Middle frontal gyrus (tissue), 1 donor: ENCODE data around the gene FAM161A.
"Not testable (repeated sequence)": the region's sequence is repeated elsewhere in the genome, so short reads cannot be mapped to it uniquely, and the experiment has no call there.

Source experiments
- DNase-seq: peaks from one replicate; pipeline ENCODE4 v3.0.0-alpha.2; 2015; ENCODE audit warnings: low spot score; ENCODE audit errors: extremely low spot score

Gene FAM161A, protein sequence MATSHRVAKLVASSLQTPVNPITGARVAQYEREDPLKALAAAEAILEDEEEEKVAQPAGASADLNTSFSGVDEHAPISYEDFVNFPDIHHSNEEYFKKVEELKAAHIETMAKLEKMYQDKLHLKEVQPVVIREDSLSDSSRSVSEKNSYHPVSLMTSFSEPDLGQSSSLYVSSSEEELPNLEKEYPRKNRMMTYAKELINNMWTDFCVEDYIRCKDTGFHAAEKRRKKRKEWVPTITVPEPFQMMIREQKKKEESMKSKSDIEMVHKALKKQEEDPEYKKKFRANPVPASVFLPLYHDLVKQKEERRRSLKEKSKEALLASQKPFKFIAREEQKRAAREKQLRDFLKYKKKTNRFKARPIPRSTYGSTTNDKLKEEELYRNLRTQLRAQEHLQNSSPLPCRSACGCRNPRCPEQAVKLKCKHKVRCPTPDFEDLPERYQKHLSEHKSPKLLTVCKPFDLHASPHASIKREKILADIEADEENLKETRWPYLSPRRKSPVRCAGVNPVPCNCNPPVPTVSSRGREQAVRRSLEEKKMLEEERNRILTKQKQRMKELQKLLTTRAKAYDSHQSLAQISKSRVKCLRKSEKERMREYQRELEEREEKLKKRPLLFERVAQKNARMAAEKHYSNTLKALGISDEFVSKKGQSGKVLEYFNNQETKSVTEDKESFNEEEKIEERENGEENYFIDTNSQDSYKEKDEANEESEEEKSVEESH

DNA sequence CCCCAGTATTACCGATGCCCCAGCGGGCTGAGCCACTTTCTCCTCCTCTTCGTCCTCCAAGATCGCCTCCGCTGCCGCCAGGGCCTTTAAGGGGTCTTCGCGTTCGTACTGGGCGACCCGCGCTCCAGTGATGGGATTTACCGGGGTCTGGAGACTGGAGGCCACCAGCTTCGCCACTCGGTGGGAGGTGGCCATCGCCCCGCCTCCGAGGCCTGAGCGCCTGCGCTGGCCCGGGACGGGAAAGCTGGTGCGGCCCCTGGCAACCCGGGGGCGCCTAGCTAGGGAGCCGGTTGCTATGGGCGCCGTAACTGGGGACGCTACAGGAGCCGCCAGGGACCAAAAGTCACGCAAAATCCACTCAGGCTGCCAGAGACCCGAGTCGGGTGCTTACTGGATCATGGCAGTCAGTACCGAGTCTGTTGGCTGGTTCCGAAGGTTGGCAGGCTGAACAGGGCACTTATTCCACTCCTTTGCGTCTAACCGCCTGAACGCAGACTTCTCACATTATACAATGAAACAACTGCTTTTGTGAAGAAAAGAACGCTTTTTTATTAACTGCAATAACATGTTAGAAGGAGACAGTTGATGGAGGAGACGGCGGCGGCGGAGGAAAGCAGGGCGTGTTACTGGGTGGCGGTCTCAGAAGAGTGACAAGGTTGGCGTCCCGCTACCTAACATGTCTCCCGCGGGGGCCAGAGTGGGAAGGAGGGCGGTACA is at the start of gene FAM161A:
TSS of gene FAM161A (minus strand) at position 214 of the 717 bp plus-strand sequence. CDS start at position 195, 19 bp downstream.
- DNase-seq, result peak; percentile 88

DNA sequence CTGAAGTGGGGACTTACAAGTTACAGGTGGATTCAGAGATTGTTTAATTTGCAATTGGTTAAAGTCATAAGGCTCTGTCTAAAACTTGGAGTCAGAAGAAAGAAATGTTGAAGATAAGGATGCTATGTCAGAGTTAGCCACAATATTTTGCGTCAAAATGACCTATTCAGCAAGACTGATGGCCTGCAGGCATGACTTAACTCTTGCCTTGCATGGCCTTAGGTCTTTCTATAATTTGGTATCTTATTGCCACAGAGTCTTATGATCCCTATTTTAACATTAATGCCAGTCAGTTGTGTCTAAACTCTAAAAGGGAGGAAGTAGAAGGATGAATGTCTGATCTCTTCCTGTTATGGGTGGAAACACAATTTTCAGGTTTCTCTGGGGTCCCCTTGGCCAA is 46.4 kb upstream of the FAM161A start:
- DNase-seq, result no peak

DNA sequence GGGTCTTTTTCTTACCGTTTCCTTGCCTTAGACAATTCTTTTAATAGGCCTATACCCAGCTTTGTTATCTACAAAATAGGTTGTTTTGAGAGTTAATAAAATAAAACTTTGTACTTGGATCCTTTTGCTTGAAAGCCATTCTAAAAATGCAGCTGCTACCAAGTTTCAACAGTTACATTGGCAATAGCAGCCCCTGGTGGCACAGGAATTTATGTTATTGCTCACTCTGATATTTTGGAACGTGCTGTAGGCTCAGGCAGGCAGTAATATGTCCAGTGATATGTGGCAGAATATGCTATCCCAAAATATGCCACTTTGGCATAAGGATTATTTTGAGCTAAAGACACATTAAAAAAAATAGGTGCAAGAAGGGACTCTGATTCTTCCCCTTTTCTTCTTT is 45.0 kb upstream of the FAM161A start:
- no peak for DNase-seq

DNA sequence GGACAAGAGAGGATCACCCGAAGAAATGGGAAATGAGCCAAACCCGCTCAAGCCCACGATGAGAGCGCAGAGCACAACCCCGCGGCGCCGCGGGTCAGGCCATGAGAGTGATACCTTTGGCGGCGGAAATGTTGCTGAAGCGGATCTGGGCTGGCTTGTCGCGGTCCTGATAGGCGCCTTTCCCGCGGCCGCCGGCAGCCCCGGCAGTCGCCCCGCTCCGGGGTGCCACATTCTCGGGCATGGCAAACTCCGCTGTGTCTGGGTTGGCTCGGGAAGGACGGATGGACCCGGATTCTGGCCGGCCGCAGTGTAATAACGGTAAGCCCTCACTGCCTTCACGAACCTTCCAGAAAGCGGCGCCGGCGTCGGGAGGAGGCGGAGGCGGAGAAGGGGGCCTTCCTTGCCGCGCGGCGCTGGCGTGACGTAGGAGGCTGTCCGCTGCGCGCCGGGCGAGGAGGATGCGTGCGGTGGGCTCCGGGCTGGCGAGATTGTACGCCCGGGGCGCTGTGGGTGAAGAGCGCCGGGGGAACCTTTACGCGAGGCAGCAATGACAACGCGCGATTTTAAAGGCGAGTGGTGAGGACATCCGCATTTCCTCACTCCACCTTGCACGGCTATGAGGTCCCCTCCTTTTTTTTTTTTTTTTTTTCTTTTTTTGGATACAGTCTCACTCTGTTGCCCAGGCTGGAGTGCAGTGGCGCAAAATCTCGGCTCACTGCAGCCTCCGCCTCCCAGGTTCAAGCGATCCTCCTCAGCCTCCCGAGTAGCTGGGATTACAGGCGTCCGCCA is 34.6 kb upstream of the FAM161A start, which contains the start of gene CCT4:
TSS of gene CCT4 (minus strand) at position 390 of the 789 bp plus-strand sequence. CDS start at position 241, 149 bp downstream.
- DNase-seq, result peak; percentile 75

DNA sequence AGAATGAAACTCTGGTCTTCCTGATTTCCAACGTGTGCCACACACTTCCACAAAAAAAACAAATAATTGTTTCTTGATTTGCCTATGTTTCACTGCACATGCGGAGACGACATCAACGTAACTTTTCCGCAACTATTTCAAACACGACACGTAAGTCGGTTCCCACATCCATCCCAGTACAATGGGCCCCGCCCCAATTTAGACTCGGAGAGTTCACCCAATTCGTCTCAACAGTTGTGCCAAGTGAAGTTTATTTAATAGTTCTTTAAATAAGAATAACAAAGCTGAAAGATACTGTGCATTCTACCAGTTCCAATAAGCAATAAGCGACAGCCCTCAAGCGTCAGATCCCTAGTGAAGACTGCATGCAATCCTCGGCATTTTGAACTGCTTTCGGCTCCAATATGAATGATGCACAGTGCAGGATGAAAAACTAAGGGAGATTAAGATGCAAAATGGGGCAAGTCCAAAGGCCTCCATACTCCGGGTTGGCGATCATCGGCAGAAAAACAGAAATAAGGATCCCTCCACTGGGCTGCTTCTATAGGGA is 33.9 kb upstream of the FAM161A start:
- no peak for DNase-seq

DNA sequence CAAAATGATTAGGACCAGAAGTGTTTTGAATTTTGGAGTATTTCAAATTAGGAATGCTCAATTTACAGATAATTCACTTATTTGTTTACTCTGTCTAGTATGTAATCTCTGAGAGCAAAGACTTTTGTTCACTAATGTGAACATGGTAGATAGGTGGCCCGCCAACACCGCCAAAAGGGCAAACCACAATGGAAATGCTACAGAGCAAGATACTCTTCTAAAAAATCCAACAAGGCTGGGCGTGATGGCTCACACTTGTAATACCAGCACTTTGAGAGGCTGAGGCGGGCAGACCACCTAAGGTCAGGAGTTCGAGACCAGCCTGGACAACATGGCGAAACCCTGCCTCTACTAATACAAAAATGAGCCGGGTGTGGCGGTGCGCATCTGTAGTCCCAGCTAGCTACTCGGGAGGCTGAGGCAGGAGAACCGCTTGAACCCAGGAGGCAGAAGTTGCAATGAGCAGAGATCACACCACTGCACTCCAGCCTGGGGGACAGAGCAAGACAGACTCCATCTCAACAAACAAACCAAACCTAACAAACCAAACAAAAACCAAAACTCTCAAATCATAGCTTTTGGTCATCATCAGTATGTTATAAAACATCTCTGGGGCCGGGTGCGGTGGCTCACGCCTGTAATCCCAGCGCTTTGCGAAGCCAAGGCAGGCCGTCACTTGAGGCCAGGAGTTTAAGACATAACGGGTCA is 32.2 kb upstream of the FAM161A start:
- DNase-seq, result no peak

DNA sequence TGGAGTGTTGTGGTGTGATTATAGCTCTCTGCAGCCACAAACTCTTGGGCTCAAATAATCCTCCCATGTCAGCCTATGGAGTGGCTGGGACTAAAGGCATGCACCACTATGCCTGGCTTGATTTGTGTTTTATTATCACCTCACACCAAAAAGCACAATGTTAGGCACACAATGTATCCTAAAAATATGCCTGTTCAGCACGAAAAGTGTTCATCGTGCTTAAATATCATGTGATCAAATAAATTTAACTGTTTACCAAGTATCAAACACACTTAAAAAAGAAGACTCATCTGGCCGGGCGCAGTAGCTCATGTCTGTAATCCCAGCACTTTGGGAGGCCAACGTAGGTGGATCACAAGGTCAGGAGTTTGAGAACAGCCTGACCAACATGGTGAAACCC is 29.0 kb upstream of the FAM161A start:
- no peak for DNase-seq

DNA sequence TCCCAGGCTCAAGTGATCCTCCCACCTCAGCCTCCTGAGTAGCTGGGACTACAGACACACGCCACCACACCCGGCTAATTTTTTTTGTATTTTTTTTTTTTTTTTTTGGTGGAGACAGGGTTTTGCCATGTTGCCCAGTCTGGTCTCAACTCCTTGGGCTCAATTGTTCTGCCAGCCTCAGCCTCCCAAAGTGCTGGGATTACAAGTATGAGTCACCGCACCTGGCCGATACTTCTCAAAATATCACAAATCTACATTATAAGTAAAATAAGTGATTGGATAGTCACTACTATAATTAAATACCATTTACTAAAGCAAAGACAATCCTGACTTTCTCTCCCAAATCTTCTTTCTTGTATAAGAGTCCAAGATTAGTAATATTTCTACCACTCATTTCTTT is 25.5 kb upstream of the FAM161A start:
- not testable (repeated sequence) for DNase-seq

DNA sequence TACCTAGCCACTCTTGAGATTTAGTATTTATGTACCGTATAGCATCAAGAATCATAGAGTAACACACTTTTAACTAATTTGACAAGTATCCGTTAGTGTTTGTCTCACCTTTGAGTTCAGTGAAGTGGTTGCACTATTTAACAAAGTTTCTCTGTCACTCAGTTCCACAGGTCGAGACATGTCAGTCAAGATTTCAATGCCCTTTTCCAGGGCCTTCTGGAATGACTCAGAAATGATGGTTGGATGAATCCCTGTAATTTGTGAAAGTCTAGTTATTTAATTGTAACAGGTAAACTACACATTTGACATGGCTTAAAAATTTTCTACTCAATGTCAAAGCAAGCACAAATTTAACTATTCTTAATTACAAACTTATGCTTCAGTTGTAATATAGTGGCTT is 24.9 kb upstream of the FAM161A start:
- DNase-seq, result no peak

DNA sequence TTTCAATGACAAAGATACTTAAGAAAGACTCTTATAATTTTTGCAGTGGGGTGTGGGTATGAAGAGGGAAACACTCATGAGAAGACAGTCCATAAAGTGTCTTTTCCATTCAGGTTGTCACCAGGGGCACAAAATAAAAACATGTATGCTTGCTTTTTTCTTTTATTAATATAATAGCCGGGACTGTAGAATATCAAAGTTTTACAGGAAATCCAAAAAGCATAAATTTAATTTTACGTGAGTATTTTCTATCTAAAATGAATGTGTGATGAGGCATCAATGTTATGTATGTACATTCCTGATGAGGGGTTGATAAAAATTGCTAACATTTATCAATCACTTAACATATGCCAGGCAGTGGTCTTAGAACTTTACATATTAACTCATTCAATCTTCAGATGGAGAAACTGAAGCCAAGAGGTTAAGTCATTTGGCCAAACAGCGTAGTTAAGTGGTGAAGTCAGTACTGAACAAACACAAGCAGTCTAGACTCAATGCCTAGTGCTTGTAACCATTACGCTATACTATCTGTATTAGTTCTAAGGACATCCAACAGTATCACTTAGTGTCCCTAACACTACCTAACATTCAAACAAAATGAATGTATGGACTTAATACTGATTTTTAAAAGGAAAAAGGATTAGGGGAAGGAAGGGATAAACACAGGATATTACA is 23.8 kb upstream of the FAM161A start:
- DNase-seq, result no peak

DNA sequence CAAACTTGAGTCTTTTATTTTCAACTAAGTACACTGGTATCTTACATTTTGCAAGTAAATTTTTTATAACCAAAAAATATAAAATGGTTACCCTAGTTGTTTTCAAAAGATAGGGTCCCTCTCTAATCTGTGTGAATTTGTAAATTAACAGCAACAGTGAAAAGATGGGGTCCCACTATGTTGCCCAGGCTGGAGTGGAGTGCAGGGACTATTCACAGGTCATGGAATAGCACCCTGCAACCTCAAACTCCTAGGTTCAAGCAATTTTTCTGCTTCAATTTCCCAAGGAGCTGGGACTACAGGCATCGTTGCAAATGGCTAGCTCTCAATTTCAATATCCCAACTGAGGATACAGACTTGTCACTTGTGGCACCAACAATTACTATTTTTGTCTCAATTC is 22.5 kb upstream of the FAM161A start:
- no peak for DNase-seq

DNA sequence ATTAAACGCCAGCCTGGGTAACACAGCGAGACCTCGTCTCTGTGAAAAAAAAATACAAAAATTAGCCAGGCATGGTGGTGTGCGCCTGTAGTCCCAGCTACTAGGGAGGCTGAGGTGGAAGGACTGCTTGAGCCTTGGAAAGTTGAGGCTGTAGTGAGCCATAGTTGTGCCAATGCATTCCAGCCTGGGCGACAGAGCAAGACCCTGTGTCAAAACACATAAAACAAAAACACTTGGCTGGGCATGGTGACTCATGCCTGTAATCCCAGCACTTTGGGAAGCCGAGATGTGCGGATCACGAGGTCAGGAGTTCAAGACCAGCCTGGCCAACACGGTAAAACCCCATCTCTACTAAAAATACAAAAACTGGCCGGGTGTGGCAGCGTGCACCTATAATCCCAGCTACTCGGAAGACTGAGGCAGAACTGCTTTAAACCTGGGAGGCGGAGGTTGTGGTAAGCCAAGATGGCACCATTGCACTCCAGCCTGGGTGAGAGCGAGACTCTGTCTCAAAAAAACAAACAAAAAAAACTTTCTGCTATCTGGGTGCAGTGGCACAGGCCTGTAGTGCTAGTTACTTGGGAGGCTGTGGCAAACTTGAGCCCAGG is 12.7 kb upstream of the FAM161A start:
- DNase-seq, result not testable (repeated sequence)

DNA sequence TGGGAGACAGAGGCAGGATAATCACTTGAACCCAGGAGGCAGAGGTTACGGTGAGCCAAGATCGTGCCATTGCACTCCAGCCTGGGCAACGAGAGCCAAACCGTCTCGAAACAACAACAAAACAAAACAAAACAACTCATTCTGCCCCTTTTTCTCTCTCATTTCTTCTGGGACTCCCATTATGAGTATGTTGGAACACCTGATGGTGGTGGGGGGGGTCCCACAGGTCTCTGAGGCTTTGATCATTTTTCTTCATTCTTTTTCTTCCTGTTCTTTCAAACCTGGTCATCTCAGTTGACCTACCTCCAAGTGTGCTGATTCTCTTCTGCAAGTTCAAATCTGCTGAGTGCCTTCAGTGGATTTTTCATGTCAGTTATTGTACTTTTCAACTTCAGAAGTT is 8.2 kb upstream of the FAM161A start:
- DNase-seq, result no peak

DNA sequence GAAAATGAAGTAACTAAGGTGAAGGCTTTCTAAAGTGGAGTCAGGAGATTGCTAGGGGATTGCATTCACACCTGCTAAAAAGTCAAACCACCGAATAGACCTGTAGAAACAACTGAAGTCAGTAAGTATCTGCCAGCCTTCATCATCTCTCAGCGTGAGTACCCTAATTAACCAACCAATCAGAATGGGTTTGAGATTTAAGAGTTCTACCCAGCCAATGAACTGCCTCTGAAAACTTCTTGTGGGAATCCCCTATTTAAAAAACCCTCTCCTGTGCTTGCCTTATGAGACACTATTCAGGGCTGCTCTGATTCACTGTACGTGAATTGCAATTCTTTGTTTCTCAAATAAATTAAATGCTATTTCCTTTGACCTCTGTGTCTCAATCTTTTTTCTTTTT is 3.4 kb upstream of the FAM161A start:
- DNase-seq, result no peak

DNA sequence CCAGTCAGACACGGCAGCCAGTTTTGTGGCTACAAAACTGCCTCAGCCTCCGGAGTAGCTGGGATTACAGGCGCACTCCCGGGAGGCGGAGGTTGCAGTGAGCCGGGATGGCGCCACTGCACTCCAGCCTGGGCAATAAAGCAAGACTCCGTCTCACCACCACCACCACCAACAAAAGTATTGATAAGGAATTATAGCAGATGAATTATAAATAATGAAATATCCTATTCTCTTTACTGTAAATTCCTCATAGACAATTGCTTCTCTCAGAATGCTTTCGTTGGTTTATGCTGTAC is 1.4 kb upstream of the FAM161A start:
- DNase-seq, result no peak

DNA sequence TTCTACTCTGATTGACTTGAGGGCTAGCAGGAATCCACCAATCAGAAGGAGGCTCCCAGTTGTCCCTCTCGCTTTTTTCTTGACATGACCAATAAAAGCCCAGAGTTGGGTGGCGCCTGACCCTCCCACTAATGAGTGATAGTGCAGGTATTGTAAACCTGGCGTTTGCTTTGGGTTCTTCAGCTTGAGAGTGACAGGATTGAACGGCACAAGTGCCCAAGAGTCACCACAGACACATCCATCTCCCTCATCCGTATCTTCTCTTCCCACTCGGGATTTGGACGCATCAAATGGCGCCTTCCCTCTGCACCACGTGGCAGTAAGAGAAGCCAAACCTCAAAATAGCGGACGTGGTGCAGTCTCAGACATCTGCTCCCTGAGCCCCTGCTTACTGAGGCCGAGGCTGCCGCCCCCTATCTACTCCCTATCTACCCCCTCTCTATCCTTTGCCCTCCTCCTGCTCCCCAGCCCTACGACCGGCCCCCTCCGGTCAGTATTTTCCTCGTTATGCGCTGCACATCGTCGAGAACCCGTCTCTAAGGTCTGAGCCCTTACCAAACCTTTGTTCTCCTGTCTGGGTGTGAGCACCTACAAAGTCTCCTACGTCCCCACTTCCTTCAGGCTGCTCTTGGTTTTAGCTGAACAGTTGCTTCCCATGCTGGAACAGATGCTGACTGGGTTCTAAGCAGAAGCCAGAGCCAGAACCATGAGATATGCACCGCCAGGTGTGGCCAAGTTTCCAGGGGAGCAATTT is 881 bp upstream of the FAM161A start:
- DNase-seq, result peak; percentile 96

DNA sequence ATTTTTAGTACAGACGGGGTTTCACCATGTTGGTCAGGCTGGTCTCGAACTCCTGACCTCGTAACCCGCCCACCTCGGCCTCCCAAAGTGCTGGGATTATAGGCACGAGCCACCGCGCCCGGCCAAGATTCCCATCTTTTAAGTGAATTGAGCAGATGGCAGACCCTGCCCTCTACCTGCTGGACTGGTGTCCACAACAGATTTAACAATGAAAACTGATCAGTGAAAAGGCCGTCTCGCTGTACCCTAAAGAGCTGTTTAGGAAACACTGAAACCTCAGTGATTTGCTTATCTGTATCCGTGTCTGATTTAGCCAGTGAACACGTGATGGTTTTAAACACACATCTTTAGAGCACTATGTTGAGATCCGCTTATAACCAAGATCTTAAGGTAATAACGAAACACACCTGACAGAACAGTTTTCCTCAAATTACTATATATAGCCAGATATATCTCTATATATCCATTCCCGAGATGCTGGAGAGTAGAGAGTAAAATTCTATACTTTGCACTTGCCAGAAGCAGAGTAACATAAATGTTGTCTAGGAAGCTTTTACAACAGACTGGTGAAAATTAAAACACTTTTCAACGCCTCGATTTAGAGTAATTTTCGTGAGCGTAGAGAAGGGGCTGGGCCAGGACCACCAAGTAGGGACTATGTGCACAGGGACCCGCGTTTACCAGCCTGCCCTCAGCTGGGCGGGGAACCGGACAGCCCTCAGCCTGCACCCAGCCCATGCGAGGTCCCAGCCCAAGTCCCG is 594 bp downstream of the FAM161A start:
- DNase-seq, result no peak

DNA sequence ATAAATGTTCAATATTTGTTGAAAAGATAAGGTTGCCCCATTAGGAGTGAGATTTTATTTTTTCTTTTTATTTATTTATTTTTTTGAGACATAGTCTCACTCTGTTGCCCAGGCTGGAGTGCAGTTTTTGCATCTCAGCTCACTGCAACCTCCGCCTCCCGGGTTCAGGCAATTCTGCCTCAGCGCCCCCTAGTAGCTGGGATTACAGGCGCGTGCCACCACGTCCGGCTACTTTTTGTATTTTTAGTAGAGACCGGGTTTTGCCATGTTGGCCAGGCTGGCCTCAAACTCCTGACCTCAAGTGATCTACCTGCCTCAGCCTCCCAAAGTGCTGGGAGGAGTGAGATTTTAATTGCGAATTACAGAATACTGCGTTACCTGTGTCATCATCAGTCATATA is 2.6 kb downstream of the FAM161A start:
- DNase-seq, result not testable (repeated sequence)
